Superior temporal gyrus (tissue), 1 donor: ENCODE data around the gene EHD1.
A peak's percentile ranks its signal among the peaks of the same experiment; 100 is the strongest.

Experiments
- DNase-seq: peaks from one replicate; pipeline ENCODE4 v3.0.0-alpha.2; 2016; ENCODE audit errors: extremely low spot score

The EHD1 gene

DNA sequence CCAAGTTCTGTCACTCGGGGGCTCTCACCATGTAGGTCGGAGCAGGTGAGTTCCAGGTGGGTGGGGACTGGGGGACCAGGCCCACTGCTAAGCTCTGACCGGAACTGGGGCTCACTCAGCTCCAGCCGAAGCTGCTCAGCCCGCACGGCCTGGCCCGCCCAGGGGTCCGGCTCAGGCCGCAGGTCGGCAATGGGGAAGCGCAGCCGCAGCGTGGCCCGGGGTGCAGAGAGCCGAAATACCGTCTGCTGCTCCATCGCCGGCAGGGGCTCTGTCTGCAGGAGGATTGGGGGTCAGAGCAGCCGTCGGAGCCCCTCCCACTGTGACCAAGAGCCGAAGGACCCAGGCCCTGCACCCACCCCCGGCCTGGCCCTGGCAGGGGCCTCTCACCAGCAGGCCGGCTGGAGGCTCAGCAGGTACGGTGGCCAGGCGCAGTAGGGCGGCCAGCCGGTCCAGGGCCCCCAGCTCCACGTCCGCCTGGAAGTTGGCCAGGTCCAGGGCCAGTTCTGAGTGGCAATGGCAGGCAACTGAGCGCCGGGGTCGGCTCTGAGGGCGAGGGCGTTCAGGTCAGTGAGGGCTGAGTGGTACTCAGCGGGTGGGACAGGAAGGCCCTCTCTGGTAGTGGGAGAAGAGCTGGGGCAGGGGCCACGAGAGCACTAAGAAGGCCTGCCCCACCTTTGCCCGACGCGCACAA is 31.4 kb upstream of the EHD1 start:
- DNase-seq = no peak

DNA sequence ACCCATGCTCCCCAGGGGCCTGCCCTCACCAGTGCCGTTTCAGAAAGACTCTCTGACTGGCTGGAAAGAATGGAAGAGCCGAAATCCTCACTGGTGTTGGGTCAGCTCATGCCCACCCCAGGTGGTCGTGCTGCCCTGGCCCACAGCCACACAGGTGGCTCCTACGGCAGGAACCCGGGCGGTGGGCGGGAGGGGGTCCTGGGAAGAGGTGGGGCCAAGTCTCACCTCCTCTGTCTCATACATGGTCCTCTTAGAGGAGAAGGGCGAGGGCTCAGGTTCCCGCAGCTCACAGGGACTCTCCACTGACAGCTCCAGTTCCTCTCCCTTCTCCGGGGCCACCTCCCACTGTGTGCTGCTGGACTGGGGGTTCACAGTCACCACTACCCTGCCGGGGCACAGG is 30.3 kb upstream of the EHD1 start:
- no peak for DNase-seq

DNA sequence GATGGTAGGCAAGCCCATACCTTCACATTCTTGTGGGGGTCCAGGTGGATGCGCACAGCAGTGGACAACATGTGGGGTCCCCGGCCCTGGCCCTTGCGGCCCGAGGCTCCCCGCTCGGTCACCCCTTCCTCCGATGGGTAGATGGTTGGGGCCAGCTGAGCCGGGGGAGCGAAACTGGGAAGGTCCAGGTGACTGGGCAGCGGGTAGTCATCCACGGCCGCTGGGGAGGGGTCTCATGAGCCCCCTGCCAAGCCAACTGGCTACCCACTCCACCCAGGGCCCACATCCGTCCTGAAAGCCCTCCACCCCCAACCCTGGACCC is 27.9 kb upstream of the EHD1 start:
- no peak for DNase-seq

DNA sequence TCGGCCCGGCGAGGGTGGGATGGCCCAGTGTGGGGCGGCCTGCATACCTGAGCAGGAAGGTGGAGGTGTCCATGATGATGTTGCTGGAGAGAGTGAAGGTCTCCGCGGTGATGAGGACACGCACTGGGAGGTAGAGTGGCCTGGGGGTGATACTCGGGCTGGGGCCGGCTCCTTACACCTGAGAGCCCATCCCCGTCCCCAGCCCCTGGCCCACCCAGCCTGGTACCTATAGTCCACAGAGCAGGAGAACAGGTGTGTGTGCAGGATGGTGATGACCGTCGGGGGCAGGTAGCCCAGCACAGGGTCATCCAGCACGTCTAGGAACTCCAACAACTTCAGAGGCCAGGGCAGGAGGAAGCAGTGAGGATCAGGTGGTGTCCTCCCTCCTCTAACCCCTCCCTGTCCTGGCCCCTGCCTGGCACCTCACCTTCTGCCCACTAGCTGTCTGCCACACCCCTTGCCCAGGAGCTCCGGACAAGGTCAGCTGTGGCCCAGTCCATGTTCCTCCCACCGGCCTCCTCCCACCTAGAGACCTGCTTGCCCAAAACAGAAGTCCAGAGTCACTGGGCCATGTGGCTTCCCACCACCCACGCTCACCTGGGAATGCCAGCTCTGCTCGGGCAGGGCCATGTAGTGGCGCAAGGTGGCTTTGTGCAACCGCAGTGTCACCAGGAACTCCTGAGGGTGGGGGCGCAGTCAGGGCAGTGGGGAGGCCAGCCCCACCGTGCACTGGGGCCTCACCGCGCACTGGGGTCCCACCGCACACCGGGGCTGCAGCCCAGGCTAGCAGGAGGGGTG is 27.3 kb upstream of the EHD1 start:
- no peak for DNase-seq

DNA sequence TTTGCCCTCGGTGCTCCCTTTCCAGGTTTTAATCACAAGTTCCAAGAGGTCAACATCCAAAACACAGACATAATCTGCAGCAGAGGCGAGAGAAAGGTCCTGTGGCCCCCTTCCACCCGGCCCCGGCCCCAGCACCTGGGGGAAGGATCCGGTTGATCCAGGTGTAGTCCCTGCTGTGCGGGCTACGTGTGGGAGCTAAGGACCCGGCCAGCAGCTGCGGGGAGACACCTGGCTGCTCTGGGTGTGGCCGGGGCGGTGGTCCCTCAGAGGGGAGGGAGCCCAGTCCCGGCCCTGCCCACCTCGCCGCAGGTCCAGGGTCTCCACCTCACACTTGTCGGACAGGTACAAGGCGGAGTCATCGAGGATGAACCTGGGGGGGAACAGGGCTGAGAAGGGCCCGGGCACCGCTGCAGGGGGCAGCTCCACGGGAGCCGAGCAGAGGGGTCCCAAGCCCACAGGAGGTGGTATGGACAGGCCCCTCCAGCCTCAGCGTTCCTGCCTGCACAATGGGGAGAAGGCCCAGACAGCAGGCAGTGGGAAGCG is 24.9 kb upstream of the EHD1 start:
- DNase-seq = no peak

DNA sequence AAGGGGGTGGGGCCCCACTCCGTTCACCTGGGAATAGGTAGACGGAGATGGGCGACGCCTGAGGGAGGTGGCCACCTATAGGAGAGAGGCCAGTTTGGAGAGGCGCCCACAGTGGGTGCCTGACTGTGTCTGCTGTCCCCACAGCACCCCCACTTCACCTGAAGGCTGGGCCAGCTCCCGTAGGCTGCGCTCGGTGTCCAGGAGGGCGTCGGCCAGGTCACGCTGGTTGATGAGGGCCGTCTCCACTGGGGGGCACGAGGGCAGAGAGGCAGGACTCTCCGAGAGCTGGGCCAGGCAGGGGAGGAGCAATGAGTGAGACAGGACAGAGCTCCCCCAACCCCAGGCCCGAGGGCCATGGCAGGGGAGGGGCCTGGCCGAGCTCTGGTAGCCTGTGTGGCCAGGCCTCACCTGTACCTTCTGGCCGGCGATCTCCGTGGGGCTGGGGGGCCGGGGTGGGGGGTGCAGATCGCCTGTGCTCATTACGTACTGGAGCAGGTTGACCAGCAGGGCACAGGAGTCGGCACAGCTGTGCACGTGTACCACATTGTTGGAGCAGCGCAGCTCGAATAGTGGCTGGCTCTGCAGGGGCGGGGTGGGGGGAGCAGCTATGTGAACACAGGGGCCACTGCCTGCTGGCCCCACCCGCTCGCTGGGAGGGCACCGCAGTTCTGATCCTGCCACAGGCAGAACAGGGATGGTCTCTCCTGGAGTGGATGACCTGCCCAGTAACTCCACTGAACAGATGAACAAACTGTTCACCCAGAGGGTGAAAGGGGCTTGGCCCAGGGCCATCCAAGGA is 23.9 kb upstream of the EHD1 start:
- no peak for DNase-seq

DNA sequence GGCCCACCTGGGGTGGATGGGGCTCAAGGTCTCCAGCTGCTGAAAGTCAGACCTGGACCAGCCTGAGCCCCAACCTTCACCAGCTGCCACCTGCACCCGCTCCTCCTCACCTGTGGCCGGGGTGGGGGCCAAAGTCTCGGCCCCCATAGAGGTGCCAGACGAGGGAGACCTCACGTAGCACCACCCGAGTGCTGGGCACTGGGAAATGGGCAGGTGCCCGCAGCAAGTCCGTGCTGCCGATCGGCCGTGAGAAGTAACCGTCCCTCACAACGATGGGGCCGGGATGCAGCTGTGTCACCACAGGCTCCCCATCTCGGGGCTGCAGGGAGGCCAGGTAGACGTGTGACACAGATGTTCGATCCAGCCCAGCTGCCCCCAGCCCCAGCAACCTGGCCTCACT is 22.4 kb upstream of the EHD1 start:
- DNase-seq = no peak

DNA sequence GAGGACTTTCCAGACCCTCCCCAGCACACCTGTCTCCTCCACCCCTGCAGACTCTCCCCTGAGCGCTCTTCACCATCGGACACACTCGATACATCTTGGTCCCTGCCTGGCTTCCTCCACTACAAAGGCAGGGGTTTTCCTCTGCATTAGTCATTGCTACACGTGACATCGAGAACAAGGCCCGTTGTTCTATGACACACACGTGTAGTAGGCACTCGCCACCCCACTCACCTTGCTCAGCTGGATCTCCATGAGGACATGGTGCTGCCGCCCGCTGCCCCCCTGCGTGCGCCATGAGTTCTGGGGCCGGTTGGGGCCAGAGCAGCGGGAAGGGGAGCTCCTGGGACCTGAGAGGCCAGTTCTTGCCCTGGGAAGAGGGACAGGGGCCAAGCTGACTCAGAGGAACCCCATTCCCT is 21.9 kb upstream of the EHD1 start:
- DNase-seq = no peak

DNA sequence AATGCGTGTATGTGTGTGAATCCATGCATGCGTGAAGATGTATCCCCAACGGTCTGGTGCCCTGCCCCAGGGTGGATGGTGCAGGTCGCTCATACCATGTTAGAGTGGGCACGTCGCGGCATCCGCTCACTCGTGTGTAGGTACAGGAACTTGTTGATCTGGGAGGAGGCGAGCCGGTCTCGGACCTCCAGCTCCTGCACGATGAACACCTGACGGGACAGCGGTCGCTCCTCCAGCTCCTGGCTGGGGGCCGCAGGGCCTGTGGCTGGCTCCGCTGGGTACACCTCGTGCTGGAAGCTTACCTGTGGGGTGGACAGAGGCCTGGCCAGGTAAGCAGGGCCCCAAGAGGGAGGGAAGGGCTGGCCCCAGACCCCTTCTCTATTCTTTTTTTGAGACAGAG is 20.1 kb upstream of the EHD1 start:
- DNase-seq = no peak

DNA sequence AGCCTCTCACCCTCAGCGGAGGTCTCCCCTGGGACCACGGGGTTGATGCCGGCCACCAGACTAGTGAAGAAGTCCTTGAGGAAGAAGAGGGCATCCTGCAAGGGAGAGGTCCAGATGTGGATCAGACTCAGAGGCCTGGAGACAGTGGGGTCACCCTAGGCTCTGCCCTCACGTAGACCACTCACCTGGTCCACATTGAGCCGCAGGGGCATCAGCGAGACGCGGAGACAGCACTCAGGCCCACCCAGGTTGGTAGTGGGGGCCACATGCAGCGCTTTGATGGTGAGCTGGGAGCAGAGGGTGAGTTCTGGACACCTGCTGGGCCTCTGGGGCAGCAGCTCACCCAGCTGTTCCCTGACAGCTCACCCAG is 19.6 kb upstream of the EHD1 start:
- no peak for DNase-seq

DNA sequence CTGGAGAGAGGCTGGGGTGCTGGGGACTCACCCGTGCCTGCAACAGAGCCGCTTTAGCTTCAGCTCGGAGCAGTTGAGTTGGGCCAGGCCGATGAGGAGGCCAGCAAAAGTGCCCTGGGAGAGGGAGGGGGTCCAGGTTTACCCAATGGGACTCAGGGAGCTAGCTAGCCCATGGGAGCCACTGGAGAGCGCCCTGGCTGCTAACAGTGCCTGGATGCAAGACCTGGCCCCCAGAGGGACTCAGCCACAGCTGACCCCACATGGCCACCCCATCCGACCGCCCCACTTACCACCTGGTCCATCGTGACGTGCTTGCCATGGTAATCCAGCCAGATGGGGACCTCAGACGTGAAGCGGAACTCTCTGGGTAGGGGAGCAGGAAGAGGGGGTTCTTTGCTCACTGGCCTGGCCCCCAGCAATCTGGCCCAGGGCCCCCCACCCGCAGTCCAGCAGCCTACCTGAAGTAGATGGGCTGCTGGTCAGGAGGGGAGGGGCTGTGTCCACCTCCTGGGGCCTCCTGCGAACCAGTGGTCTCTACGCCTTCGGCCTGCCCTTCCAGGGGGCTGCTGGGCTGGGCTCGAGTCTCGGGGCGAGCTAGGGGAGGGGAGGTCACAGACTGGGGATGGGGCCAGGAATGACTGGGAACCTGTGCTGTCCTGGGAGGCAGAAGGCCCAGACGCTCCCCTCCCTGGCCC is 19.1 kb upstream of the EHD1 start:
- DNase-seq = no peak

DNA sequence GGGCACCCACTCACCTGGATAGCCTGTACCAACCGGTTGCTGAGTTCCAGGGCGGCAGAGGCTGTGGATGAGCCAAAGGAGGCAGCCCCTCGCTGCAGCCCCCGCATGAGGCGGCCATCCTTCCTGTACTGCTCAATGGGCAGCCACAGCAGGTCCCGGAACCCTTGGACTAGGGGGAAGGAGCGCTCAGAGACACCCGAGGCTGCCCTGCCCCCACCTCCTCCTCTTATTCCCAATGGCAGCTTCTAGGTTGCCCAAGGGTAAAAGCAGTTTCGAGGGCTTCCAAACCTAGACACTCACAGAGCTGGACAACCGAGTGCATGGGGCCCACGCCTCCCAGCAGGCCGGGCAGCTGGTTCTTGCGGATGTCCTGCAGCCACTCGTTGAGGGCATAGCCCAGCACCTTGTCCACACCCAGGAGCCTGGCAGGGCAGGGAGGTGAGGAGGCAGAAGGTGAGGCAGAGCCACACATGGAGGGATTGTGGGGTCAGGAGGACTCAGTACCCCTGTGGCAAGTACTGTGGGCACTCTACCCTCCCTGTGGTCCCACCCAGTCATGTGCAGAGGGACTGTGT is 18.1 kb upstream of the EHD1 start:
- no peak for DNase-seq

DNA sequence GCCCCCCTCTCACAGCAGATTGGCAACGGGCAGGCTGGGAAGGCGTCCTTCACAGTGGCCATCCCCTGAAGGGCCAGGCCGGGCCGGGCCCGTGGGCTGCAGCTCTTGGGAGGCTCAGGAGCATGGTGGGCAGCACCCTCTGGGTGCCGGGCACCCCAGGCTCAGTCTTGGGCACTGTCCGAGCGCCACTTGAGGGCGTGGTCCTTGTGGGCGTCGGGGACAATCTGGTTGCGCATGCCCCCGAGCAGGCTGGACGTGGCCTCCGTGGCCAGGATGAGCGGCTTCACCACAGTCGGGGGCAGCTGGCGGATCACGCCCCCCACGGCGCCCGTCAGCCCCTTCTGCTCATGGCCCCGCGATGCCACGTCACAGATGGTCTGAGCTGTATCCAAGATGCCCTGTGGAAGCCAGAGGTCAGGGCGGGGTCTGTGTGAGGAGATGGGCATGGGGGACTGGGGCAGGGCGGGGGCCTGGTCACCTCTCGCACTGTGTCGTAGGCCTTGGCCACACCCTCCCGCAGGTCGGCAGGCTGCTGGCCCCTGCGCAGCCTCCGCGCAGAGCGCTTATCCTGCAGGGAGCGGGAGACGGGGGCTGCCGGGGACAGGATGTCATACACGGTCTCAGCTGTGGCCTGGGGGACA is 16.5 kb upstream of the EHD1 start:
- DNase-seq = no peak

DNA sequence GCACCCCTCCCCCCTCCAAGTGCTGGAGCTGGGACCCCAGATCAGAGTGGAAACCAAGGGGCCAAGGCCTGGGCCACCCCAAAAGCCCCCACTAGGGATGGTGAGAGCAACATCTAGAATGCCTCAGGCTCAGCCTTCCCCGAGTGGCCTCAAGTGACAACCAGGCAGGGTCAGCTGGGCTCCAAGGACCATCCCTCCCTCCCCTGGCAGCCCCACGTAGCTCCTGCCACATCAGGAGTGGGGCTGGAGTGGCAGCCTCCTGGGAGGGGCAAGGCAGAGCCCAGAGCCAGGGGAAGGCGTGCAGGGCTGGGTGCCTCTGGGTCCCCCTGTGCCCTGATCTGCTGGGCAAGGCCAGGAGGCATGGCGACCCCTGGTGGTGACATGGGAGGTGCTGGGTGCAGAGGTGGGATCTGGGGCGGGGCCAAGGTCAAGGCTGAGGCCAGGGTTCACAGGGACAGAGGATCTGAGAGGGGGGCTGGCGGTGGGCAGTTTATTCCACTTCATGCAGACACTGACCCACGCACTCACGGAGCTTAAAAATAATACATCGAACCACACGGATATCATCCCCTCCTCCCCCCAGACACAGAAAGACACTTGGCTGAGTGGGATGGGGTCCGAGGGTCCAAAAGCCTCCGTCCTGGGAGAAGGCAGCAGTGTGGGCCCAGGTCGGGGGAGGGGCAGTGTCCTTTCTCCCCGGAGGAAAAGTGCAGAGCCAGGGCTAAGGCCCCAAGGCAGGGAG is 15.8 kb upstream of the EHD1 start:
- DNase-seq = peak; percentile 75

DNA sequence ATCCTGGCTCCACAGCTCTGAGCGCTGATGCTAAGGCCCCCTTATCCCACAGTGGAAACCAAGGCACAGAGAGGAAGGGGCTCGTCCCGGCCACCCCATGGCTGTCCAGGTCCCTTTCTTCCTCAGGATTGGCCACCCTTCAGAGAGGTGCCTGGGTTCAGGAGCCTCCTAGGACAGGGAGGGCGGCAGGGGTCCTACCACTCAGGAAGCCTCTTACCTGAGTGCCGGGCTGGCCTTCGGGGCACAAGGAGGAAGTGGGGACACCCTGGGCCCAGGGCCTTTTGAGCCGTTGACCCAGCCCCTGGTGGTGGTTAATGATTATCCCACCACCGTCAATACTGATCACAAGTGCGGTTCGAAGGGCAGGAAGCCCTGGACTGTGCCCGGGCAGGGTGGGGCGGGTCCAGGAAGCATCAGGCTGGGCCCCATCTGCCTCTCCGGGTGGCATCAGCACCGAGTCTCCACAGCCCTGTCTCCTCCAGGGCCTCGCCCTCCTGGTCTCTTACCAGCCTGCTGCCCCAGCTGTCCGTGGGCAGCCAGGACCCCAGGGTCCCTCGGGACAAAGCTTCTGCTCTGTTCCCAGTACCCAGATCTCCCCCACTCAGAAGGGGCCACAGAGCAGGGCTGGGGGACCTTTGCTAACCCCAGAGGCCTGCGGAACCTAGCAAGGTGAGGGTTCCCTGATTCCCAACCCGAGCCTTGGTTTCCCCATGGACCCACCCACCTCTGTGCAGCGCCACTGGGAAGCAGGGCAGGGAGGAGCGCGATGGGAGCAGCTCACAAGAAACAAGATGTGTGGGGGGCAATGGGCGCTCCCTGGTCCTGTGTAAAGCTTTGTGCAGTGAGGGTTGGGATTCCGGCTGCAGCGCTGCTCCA is 15.0 kb upstream of the EHD1 start:
- DNase-seq = no peak

DNA sequence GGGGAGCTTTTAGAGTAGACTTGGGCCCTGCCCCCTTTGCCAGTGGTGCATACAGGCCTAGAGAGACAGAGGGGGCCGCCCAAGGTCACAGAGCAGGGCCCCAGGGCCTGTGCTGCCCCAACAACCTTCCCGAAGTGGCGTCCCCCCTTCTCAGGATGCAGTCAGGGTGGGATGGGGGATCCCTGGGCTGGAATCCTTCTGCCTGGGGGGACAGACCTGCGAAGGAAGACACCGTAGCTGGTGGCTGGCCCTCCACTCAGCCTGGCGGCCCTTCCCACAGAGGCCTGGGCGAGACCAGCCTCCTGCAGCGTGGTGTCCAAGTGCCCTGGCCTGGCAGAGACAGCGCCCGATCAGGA is 14.4 kb upstream of the EHD1 start:
- no peak for DNase-seq

DNA sequence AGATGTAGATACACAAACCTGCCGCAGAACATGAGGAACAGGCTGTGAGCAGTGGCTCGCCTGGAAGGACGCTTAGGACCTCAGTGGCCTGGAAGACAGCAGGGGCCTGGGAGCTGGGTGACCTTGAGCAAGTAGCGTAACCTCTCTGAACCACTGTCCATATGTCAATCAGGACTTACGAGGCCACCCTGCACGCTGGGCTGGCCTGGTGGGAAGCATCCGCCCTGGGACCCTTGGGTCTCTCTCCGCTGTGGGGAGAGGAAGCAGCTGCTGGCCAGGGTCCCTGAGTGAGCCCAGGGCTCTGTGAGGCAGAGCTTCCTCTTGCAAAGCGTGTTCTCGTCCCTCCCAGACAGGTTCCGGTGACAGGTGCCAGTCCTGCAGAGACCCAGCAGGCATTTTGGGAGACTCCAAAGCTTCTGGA is 14.0 kb upstream of the EHD1 start:
- DNase-seq = no peak

DNA sequence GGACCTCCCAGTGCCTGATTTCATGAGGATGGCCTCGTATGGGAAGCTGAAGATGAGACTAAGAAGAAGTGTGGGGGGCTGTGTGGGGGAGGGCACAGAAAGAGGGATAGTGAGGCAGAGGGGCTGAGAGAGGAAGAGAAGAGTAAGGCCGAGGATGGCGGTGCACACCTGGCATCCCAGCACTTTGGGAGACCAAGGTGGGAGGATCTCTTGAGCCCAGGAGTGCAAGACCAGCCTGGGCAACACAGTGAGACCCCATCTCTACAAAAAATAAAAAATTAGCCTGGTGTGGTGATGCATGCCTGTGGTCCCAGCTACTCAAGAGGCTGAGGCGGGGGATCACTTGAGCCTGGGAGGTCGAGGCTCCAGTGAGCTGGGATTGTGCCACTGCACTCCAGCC is 13.5 kb upstream of the EHD1 start:
- DNase-seq = no peak

DNA sequence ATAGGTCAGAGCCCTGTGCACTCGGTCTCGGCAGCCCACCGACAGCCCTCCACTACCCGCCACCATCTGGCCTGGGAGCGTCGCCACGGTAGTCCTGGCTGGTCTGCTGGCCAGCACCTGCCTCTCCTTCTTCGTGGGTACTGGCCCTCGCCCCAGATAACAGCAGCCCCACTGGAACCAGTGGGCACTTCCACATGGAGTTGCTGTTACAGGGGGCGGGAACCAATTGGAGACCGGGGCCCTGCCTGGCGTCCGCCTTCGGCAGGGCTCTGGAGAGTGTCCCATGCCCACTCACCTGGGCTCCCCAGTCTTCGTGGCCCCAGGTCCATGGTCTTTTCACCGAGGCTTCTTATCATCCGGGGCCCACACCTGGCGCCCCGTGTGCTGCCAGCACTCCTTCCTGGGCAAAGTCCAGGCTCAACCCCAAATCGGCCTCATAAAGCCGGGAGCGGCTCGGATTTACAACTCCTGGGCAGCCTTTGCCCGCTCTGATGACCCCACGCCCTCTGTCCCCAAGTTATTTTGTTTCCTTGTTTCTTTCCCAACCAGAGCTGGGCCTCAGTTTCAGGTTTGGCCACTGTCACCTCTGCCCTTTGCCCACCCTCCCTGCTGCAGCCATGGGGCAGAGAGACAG is 12.9 kb upstream of the EHD1 start:
- no peak for DNase-seq
